Karpas-422 (cell line): ENCODE results near the gene CIART. TPM values are rescaled to one million over a fixed set of nuclear protein-coding genes. Genes with fewer than 3 reads are reported as not detected.
"Not testable (repeated sequence)": the region's sequence is repeated elsewhere in the genome, so short reads cannot be mapped to it uniquely, and the experiment has no call there.

Experiments used
- DNase-seq: peaks from one replicate; pipeline ENCODE4 v3.0.0-alpha.2; 2015
- H2AFZ ChIP-seq: fragments of 200-600 bp; sonication (generic); 2 replicates; pipeline ENCODE4 v1.6.1; 2014; ENCODE audit warnings: antibody characterized with exemption, low read length, mixed read lengths
- H3K27ac ChIP-seq: fragments of 200-600 bp; sonication (generic); 2 replicates; pipeline ENCODE4 v1.5.1; 2014; ENCODE audit warnings: mild to moderate bottlenecking, low read length, moderate library complexity
- H3K27me3 ChIP-seq: fragments of 200-600 bp; sonication (generic); 2 replicates; pipeline ENCODE4 v1.6.1; 2014; ENCODE audit warnings: low read length, mixed read lengths
- H3K36me3 ChIP-seq: fragments of 200-600 bp; sonication (generic); 2 replicates; pipeline ENCODE4 v1.6.1; 2014; ENCODE audit warnings: low read length, mixed read lengths; ENCODE audit not compliant: insufficient read depth
- H3K4me1 ChIP-seq: fragments of 200-600 bp; sonication (generic); 2 replicates; pipeline ENCODE4 v1.6.1; 2014; ENCODE audit warnings: mild to moderate bottlenecking, low read length, mixed read lengths
- H3K4me2 ChIP-seq: fragments of 200-600 bp; sonication (generic); 2 replicates; pipeline ENCODE4 v1.6.1; 2014; ENCODE audit warnings: low read length, low read depth, mild to moderate bottlenecking; ENCODE audit not compliant: poor library complexity, severe bottlenecking
- H3K4me3 ChIP-seq: fragments of 200-600 bp; sonication (generic); 2 replicates; pipeline ENCODE4 v1.5.1; 2014; ENCODE audit warnings: mild to moderate bottlenecking, antibody characterized with exemption, low read length, mixed read lengths
- H3K79me2 ChIP-seq: fragments of 200-600 bp; sonication (generic); 2 replicates; pipeline ENCODE4 v1.6.1; 2014; ENCODE audit warnings: mild to moderate bottlenecking, low read length, mixed read lengths
- H3K9ac ChIP-seq: fragments of 200-600 bp; sonication (generic); 2 replicates; pipeline ENCODE4 v1.6.0; 2014; ENCODE audit warnings: low read length
- H3K9me2 ChIP-seq: fragments of 200-600 bp; sonication (generic), shearing (Covaris generic); replicated peaks from 2 replicates; pipeline ENCODE4 v1.6.0; 2014; ENCODE audit warnings: mild to moderate bottlenecking, low read length, moderate library complexity; ENCODE audit not compliant: insufficient read depth
- H3K9me3 ChIP-seq: fragments of 300-700, 200-600 bp; sonication (generic); 2 replicates; pipeline ENCODE4 v1.6.1; 2014; ENCODE audit warnings: low read length, mixed read lengths
- H4K20me1 ChIP-seq: fragments of 200-600 bp; sonication (generic); 2 replicates; pipeline ENCODE4 v1.6.1; 2014; ENCODE audit warnings: mild to moderate bottlenecking, antibody characterized with exemption, low read length, low read depth; ENCODE audit not compliant: insufficient read depth
- total RNA-seq: library from RNA; depleted of rRNA; stranded (reverse); fragments of >200 nt; shearing (Covaris generic); gene quantifications from 2 replicates; pipeline ENCODE4 v1.2.3, GENCODE V29; 2014; ENCODE audit warnings: low replicate concordance

CIART gene
- total RNA-seq, 1 experiment from 2014 or later = 4.1 TPM

DNA sequence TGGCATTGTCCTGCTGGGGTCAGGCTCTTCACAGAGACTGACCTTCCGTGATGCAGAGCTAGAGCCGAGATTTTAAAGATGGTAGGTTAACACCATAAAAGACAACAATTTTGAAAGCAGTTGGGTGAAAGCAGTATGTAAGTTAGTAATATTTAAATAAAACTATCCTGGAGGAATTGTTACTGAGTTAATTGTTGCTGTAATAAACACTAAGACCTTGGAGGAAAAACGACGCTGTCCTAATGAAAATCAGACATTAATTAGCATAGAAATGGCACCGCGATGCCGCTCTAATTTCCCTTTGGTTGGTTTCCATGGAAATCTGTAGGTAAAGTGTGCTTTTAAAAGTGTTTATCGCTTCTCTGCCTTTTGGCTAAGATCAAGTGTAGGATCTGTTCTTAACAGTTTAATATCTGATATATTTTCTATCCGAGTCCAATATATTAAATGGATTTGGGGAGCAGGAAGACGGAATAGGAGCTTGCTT, 45.7 kb upstream of the CIART start:
- H3K79me2 ChIP-seq = peaks cover 39% of the 10 kb centered on the region
- H2AFZ ChIP-seq = peak overlapping the region; percentile 23; the same call in 1 of the 2 replicates
- peak overlapping the region; percentile 65 for H3K9ac ChIP-seq
- peak overlapping the region; percentile 74 for H3K4me2 ChIP-seq
- no peaks in the 10 kb centered on the region for H3K27me3 ChIP-seq
- peaks cover 2% of the 10 kb centered on the region; the same call in 1 of the 2 replicates for H3K36me3 ChIP-seq
- H4K20me1 ChIP-seq = no peaks in the 10 kb centered on the region
- peak overlapping the region; percentile 98 for H3K4me3 ChIP-seq
- peak overlapping the region; percentile 76 for H3K27ac ChIP-seq
- no peaks in the 10 kb centered on the region for H3K9me2 ChIP-seq
- DNase-seq = peak; percentile 71
- H3K4me1 ChIP-seq = peaks cover 23% of the 10 kb centered on the region
- H3K9me3 ChIP-seq = no peaks in the 10 kb centered on the region

DNA sequence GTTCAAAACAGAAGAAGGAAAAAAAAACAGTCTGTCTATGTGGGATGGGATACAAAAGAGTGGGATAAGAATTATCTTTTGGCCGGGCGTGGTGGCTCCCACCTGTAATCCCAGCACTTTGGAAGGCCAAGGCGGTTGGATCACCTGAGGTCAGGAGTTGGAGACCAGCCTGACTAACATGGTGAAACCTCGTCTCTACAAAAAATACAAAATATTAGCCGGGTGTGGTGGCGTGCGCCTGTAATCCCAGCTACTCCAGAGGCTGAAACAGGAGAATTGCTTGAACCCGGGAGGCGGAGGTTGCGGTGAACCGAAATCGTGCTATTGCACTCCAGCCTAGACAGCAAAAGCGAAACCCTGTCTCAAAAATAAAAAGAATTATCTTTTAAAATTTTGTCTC, 45.2 kb upstream of the CIART start:
- DNase-seq, H3K27ac ChIP-seq, H3K36me3 ChIP-seq, H2AFZ ChIP-seq, H3K9me3 ChIP-seq, H4K20me1 ChIP-seq, H3K9me2 ChIP-seq, H3K27me3 ChIP-seq: not testable (repeated sequence)
- Histone ChIP-seq H3K4me1 (peaks cover 23% of the 10 kb centered on the region), H3K79me2 (peaks cover 35% of the 10 kb centered on the region), H3K4me3 (peak overlapping the region; percentile 98), H3K4me2 (peak overlapping the region; percentile 74), H3K9ac (peak overlapping the region; percentile 65; the same call in 1 of the 2 replicates)

DNA sequence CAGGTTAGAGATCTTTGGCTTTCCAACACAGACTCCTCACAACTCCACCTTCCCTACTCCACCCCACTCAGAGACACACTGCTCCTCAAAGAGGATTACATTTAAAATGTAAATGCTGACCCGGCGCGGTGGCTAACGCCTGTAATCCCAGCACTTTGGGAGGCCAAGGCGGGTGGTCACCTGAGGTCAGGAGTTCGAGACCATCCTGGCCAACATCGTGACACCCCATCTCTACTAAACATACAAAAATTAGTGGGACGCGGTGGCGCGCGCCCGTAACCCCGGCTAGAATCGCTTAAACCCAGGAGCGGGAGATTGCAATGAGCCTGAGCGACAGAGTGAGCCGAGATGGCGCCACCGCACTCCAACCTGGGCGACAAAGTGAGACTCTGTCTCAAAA, 44.6 kb upstream of the CIART start:
- Histone ChIP-seq H3K4me2 (no peak overlapping the region), H3K4me3 (no peak overlapping the region), H4K20me1 (no peaks in the 10 kb centered on the region)

DNA sequence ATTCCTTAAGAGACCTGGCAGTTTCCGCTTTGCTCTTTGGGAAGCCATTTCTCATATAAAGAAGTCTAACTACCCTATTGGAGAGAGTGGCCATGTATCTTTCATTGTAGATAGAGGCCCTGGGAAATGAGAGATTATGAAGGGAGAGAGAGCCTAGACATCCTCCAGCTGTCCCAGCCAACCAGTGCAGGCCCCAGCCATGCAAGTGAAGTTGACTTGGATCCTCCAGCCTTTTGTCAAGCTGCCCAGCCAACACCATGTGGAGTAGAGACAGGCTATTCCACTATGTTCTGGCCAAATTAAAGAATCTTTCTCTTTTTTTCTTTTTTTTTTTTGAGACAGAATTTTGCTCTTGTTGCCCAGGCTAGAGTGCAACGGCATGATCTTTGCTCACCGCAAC, 39.4 kb upstream of the CIART start:
- Histone ChIP-seq H2AFZ (no peak overlapping the region), H3K36me3 (no peaks in the 10 kb centered on the region), H3K4me1 (no peaks in the 10 kb centered on the region), H3K9me2 (no peaks in the 10 kb centered on the region), H3K27ac (no peak overlapping the region), H4K20me1 (no peaks in the 10 kb centered on the region), H3K4me2 (no peak overlapping the region), H3K9me3 (no peaks in the 10 kb centered on the region), H3K79me2 (no peaks in the 10 kb centered on the region), H3K27me3 (no peaks in the 10 kb centered on the region), H3K4me3 (no peak overlapping the region), H3K9ac (no peak overlapping the region)
- DNase-seq = no peak

More for the DNA sequence above, 44.6 kb upstream of the CIART start:
- Histone ChIP-seq H3K4me1 (peaks cover 22% of the 10 kb centered on the region), H3K9ac (no peak overlapping the region), H3K27me3 (no peaks in the 10 kb centered on the region), H2AFZ (no peak overlapping the region), H3K79me2 (peaks cover 31% of the 10 kb centered on the region), H3K9me2 (no peaks in the 10 kb centered on the region), H3K9me3 (no peaks in the 10 kb centered on the region), H3K27ac (no peak overlapping the region), H3K36me3 (no peaks in the 10 kb centered on the region)
- no peak for DNase-seq

DNA sequence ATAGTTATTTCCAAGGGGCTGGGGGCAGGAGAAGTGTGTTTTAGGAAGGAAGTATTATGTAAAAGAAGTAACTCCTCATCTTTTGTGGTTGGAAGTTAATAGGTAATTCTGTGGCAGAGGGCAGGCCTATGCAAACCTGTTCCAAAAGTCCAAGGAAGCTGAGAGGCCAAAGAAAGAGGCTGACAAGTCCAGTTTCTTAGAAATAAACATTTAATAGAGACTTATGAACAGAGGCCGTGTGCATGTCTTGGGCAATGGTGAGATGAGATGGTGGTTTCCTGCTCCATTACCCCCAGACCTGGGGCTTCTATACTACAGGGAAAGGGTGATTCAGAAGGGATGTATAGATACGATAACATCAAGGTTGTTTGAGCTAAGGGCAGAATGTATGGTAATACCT, 32.4 kb upstream of the CIART start:
- no peaks in the 10 kb centered on the region for H3K79me2 ChIP-seq
- no peak overlapping the region for H3K4me3 ChIP-seq
- no peaks in the 10 kb centered on the region for H3K4me1 ChIP-seq
- 0 out of 2 replicates have a peak overlapping the region, but pooled peaks have one; percentile 14 for H2AFZ ChIP-seq
- no peak for DNase-seq
- H3K9me2 ChIP-seq = no peaks in the 10 kb centered on the region
- no peak overlapping the region for H3K27ac ChIP-seq
- H3K27me3 ChIP-seq = no peaks in the 10 kb centered on the region
- no peaks in the 10 kb centered on the region for H3K36me3 ChIP-seq
- no peaks in the 10 kb centered on the region for H4K20me1 ChIP-seq
- H3K9ac ChIP-seq = no peak overlapping the region
- H3K9me3 ChIP-seq = no peaks in the 10 kb centered on the region
- H3K4me2 ChIP-seq = no peak overlapping the region

DNA sequence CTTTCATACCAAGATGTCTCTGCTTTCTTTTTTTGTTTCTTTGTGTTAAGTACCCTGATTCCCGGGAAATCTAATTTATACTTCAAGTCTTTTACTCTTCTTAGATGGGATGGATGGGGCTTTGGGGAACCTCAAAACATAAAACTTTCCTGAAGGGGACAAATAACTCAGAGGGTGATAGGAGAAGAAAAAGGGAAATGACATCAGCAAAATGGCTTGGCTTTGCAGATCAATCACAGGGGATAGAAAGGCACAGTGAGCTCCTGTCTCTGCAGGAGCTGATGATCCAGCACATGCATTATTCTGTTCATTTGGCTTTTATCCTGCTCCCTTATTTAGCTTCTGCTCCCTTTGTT, 26.2 kb upstream of the CIART start:
- Histone ChIP-seq H3K36me3 (no peaks in the 10 kb centered on the region), H3K4me1 (peaks cover 39% of the 10 kb centered on the region), H3K9me2 (no peaks in the 10 kb centered on the region), H3K9me3 (no peaks in the 10 kb centered on the region), H3K79me2 (no peaks in the 10 kb centered on the region), H3K4me2 (peak overlapping the region; percentile 78), H3K27ac (no peak overlapping the region), H2AFZ (peak overlapping the region; percentile 98), H3K27me3 (peaks cover 3% of the 10 kb centered on the region; the same call in 1 of the 2 replicates), H4K20me1 (no peaks in the 10 kb centered on the region), H3K9ac (peak overlapping the region; percentile 65), H3K4me3 (peak overlapping the region; percentile 65)
- peak; percentile 56 for DNase-seq

DNA sequence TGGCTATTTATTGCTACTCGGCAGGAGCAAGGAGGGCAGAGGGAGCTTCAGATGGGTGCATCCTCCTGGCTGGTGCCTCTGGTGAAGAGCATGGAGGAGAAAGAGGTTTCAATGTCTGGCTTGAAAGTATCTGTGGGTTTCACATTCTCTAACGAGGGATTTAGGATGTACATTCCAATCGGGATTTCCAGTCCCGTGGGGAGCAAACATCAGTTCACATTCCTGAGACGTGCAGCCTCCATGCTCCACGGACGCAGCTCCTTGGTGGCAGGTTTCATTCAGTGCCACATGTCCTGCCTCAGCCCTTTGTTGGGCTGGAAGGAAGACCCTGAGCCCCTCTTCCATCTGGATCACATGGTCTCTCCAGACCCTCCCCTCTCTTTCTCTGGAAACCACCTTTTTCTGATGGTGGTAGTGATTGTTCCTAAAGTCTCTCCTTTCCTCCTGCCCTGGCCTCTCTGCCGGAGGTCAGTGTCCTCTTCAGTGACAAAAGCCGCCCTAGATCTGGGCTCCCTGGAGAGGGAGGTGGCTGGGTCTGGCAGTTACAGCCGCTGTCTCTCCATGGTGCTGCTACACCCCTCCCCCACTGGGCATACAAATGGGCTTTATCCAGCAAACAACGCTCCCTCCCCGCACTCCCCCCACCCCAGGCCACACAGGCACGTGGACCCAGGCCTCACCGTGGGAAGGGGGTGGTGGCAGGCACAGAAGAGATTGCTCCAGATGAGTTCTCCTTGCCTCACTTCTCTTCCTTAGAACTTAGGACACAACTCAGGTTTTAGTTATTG, 25.6 kb upstream of the CIART start:
- H3K27me3 ChIP-seq = peaks cover 3% of the 10 kb centered on the region; the same call in 1 of the 2 replicates
- no peaks in the 10 kb centered on the region for H4K20me1 ChIP-seq
- H3K4me1 ChIP-seq = peaks cover 39% of the 10 kb centered on the region
- no peak overlapping the region for H3K27ac ChIP-seq
- H3K9me3 ChIP-seq = no peaks in the 10 kb centered on the region
- no peak for DNase-seq
- H3K4me2 ChIP-seq = peak overlapping the region; percentile 78
- peak overlapping the region; percentile 65 for H3K4me3 ChIP-seq
- no peaks in the 10 kb centered on the region for H3K36me3 ChIP-seq
- peak overlapping the region; percentile 65 for H3K9ac ChIP-seq
- H2AFZ ChIP-seq = peak overlapping the region; percentile 98
- H3K79me2 ChIP-seq = no peaks in the 10 kb centered on the region
- H3K9me2 ChIP-seq = no peaks in the 10 kb centered on the region

DNA sequence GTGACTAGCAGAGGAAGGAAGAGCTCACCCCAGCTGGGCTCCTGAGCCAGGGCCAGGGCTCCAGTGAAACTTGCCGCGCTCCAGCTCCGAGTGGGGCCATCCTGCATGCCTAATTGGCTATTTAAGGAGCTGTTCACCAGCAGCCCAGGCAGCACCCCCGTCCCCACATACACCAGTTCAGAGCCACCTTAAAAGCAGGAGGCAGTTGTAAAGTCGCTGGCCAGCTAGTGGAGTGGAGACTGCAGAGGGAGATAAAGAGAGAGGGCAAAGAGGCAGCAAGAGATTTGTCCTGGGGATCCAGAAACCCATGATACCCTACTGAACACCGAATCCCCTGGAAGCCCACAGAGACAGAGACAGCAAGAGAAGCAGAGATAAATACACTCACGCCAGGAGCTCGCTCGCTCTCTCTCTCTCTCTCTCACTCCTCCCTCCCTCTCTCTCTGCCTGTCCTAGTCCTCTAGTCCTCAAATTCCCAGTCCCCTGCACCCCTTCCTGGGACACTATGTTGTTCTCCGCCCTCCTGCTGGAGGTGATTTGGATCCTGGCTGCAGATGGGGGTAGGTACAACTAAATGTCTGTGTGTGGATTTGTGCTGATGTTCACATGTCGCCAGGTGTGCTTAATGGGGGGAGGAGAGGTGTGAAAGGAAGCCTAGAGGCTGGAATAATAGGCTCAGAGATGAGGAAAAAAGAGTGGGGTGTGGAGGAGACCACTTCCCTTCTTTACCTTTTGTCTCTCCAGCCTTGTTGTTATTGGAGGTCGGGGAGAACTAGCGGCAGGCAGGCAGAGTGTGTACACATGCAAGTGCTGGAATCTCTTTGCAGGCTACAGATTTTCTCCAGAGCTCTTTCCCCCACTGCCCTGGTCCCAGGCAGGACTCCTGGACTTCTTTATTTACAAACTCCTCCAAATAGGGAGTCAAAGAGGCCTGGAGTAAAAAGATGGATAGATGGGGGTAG, 24.4 kb upstream of the CIART start, which contains the start of gene CA14:
Gene CA14 (plus strand): TSS at position 151 of the 962 bp plus-strand sequence. CDS start 355 bp downstream, at position 506.
- H3K4me3 ChIP-seq = peak within 1 kb of the TSS; percentile 65; the same call in 1 of the 2 replicates
- H2AFZ ChIP-seq = peak within 1 kb of the TSS; percentile 98; the same call in 1 of the 2 replicates
- no peaks in the 10 kb centered on the region for H3K9me2 ChIP-seq
- DNase-seq = no peak
- no peaks in the 10 kb centered on the region for H3K36me3 ChIP-seq
- H3K79me2 ChIP-seq = no peaks in the 10 kb centered on the region
- H3K27me3 ChIP-seq = peaks cover 3% of the 10 kb centered on the region; the same call in 1 of the 2 replicates
- no peaks in the 10 kb centered on the region for H3K9me3 ChIP-seq
- no peaks in the 10 kb centered on the region for H4K20me1 ChIP-seq
- H3K4me1 ChIP-seq = peaks cover 41% of the 10 kb centered on the region
- no peak within 1 kb of the TSS for H3K27ac ChIP-seq
- H3K4me2 ChIP-seq = peak within 1 kb of the TSS; percentile 78
- peak within 1 kb of the TSS; percentile 65 for H3K9ac ChIP-seq
